Measurements from ENCODE around the gene ZFYVE28. TPM values are rescaled to one million over a fixed set of nuclear protein-coding genes. Genes with fewer than 3 reads are reported as not detected.
A peak's percentile ranks its signal among the peaks of the same experiment; 100 is the strongest.
"Not testable (repeated sequence)": the region's sequence is repeated elsewhere in the genome, so short reads cannot be mapped to it uniquely, and the experiment has no call there.

Gene ZFYVE28
- polyA plus RNA-seq, 1 donor from 2014 or later = 1.0 TPM

GRCh38 chr4:2387218-2387617 lies 31.2 kb downstream of the ZFYVE28 start:
- peaks cover 2% of the 10 kb centered on the region for H3K36me3 Mint-ChIP-seq

GRCh38 chr4:2386717-2387116 lies 31.7 kb downstream of the ZFYVE28 start:
- Mint-ChIP-seq H3K4me3 (no peak overlapping the region), H3K36me3 (peaks cover 2% of the 10 kb centered on the region), H3K27me3 (peaks cover 29% of the 10 kb centered on the region), H3K4me1 (peaks cover 0 to 11% (median 10%) of the 10 kb centered on the region in 3 donors), H3K27ac (no peak overlapping the region), H3K9me3 (peaks cover 0 to 3% (median 0%) of the 10 kb centered on the region in 3 donors)

More at GRCh38 chr4:2387218-2387617, 31.2 kb downstream of the ZFYVE28 start:
- Mint-ChIP-seq H3K4me1 (peaks cover 0 to 12% (median 10%) of the 10 kb centered on the region in 3 donors), H3K9me3 (peaks cover 0 to 3% (median 0%) of the 10 kb centered on the region in 3 donors), H3K27me3 (peaks cover 30% of the 10 kb centered on the region), H3K27ac (no peak overlapping the region), H3K4me3 (no peak overlapping the region)

- no peak overlapping the region for H3K27ac Mint-ChIP-seq
- H3K36me3 Mint-ChIP-seq = peaks cover 2% of the 10 kb centered on the region
- peaks cover 20% of the 10 kb centered on the region for H3K27me3 Mint-ChIP-seq
- no peak overlapping the region for H3K4me3 Mint-ChIP-seq
- peaks cover 0 to 5% (median 2%) of the 10 kb centered on the region in 3 donors for H3K4me1 Mint-ChIP-seq
- peaks cover 0 to 2% (median 0%) of the 10 kb centered on the region in 3 donors for H3K9me3 Mint-ChIP-seq
Observed at GRCh38 chr4:2385516-2385915, 32.9 kb downstream of the ZFYVE28 start.

GRCh38 chr4:2384245-2384644 lies 34.2 kb downstream of the ZFYVE28 start:
- Mint-ChIP-seq H3K27me3 (peaks cover 16% of the 10 kb centered on the region), H3K9me3 (peaks cover 0 to 2% (median 0%) of the 10 kb centered on the region in 3 donors), H3K36me3 (peaks cover 2% of the 10 kb centered on the region), H3K4me3 (no peak overlapping the region), H3K4me1 (peaks cover 0 to 5% (median 2%) of the 10 kb centered on the region in 3 donors), H3K27ac (no peak overlapping the region)

- Mint-ChIP-seq H3K27me3 (peaks cover 15% of the 10 kb centered on the region), H3K36me3 (peaks cover 2% of the 10 kb centered on the region), H3K4me1 (peaks cover 0 to 5% (median 2%) of the 10 kb centered on the region in 3 donors), H3K9me3 (peaks cover 0 to 2% (median 0%) of the 10 kb centered on the region in 3 donors), H3K27ac (no peak overlapping the region), H3K4me3 (no peak overlapping the region)
Observed at GRCh38 chr4:2383760-2384159, 34.7 kb downstream of the ZFYVE28 start.

GRCh38 chr4:2383220-2383631 lies 35.2 kb downstream of the ZFYVE28 start:
- H3K4me1 Mint-ChIP-seq, H3K4me3 Mint-ChIP-seq, H3K27ac Mint-ChIP-seq, H3K9me3 Mint-ChIP-seq, H3K36me3 Mint-ChIP-seq: not testable (repeated sequence)
- peaks cover 14% of the 10 kb centered on the region for H3K27me3 Mint-ChIP-seq

- H3K27ac Mint-ChIP-seq, H3K9me3 Mint-ChIP-seq, H3K36me3 Mint-ChIP-seq, H3K4me1 Mint-ChIP-seq: not testable (repeated sequence)
- peaks cover 11% of the 10 kb centered on the region for H3K27me3 Mint-ChIP-seq
- H3K4me3 Mint-ChIP-seq = peak overlapping the region in 1 of 4 donors; percentile 2
Observed at GRCh38 chr4:2382769-2383202, 35.7 kb downstream of the ZFYVE28 start.

- H3K27ac Mint-ChIP-seq, H3K4me1 Mint-ChIP-seq, H3K36me3 Mint-ChIP-seq, H3K27me3 Mint-ChIP-seq, H3K9me3 Mint-ChIP-seq: not testable (repeated sequence)
- H3K4me3 Mint-ChIP-seq = peak overlapping the region in 1 of 4 donors; percentile 19
Observed at GRCh38 chr4:2380589-2380988, 37.9 kb downstream of the ZFYVE28 start.

GRCh38 chr4:2378898-2379297 lies 39.5 kb downstream of the ZFYVE28 start:
- Mint-ChIP-seq H3K4me3 (no peak overlapping the region), H3K27ac (no peak overlapping the region), H3K27me3 (peaks cover 8% of the 10 kb centered on the region), H3K4me1 (peaks cover 0 to 5% (median 2%) of the 10 kb centered on the region in 3 donors), H3K9me3 (peaks cover 2 to 5% (median 3%) of the 10 kb centered on the region in 3 donors), H3K36me3 (peaks cover 5% of the 10 kb centered on the region)

GRCh38 chr4:2378401-2378800 lies 40.0 kb downstream of the ZFYVE28 start:
- peaks cover 0 to 5% (median 2%) of the 10 kb centered on the region in 3 donors for H3K4me1 Mint-ChIP-seq
- H3K27me3 Mint-ChIP-seq = peaks cover 9% of the 10 kb centered on the region
- no peak overlapping the region for H3K27ac Mint-ChIP-seq
- no peak overlapping the region for H3K4me3 Mint-ChIP-seq
- H3K36me3 Mint-ChIP-seq = peaks cover 5% of the 10 kb centered on the region
- peaks cover 2 to 5% (median 4%) of the 10 kb centered on the region in 3 donors for H3K9me3 Mint-ChIP-seq

- Mint-ChIP-seq H3K9me3 (peaks cover 2 to 5% (median 4%) of the 10 kb centered on the region in 3 donors), H3K27me3 (peaks cover 9% of the 10 kb centered on the region), H3K27ac (peak overlapping the region in 1 of 3 donors; percentile 39), H3K36me3 (peaks cover 3% of the 10 kb centered on the region), H3K4me3 (no peak overlapping the region), H3K4me1 (no peaks in the 10 kb centered on the region)
Observed at GRCh38 chr4:2377241-2377640, 41.2 kb downstream of the ZFYVE28 start.

GRCh38 chr4:2375427-2375826 lies 43.0 kb downstream of the ZFYVE28 start:
- H3K4me1 Mint-ChIP-seq = no peaks in the 10 kb centered on the region
- H3K27me3 Mint-ChIP-seq = peaks cover 9% of the 10 kb centered on the region
- peaks cover 0 to 5% (median 4%) of the 10 kb centered on the region in 3 donors for H3K9me3 Mint-ChIP-seq
- H3K4me3 Mint-ChIP-seq = no peak overlapping the region
- H3K36me3 Mint-ChIP-seq = peaks cover 3% of the 10 kb centered on the region
- no peak overlapping the region for H3K27ac Mint-ChIP-seq

- Mint-ChIP-seq H3K4me3 (no peak overlapping the region), H3K27ac (peak overlapping the region in 1 of 3 donors; percentile 53), H3K36me3 (peaks cover 3% of the 10 kb centered on the region), H3K4me1 (no peaks in the 10 kb centered on the region), H3K27me3 (peaks cover 8% of the 10 kb centered on the region), H3K9me3 (peaks cover 2 to 7% (median 4%) of the 10 kb centered on the region in 3 donors)
Observed at GRCh38 chr4:2373532-2373931, 44.9 kb downstream of the ZFYVE28 start.

GRCh38 chr4:2372488-2373030 lies 45.9 kb downstream of the ZFYVE28 start:
- no peak overlapping the region for H3K4me3 Mint-ChIP-seq
- no peak overlapping the region for H3K27ac Mint-ChIP-seq
- H3K27me3 Mint-ChIP-seq = peaks cover 4% of the 10 kb centered on the region
- H3K4me1 Mint-ChIP-seq = no peaks in the 10 kb centered on the region
- peaks cover 3% of the 10 kb centered on the region for H3K36me3 Mint-ChIP-seq
- peaks cover 3 to 7% (median 4%) of the 10 kb centered on the region in 3 donors for H3K9me3 Mint-ChIP-seq

- Mint-ChIP-seq H3K36me3 (no peaks in the 10 kb centered on the region), H3K4me1 (no peaks in the 10 kb centered on the region), H3K27me3 (peaks cover 4% of the 10 kb centered on the region), H3K9me3 (peaks cover 3 to 4% (median 4%) of the 10 kb centered on the region in 3 donors), H3K4me3 (no peak overlapping the region), H3K27ac (no peak overlapping the region)
Observed at GRCh38 chr4:2371765-2372487, 46.5 kb downstream of the ZFYVE28 start.
